Activated naive CD4-positive, alpha-beta T cell treated with Interleukin-2 at 50 U/mL for 16 hours (primary cell): ENCODE results near the gene CAMTA1.

Source experiments
- DNase-seq: peaks from one replicate; pipeline ENCODE4 v3.0.0-alpha.2; 2020

CAMTA1 gene

DNA sequence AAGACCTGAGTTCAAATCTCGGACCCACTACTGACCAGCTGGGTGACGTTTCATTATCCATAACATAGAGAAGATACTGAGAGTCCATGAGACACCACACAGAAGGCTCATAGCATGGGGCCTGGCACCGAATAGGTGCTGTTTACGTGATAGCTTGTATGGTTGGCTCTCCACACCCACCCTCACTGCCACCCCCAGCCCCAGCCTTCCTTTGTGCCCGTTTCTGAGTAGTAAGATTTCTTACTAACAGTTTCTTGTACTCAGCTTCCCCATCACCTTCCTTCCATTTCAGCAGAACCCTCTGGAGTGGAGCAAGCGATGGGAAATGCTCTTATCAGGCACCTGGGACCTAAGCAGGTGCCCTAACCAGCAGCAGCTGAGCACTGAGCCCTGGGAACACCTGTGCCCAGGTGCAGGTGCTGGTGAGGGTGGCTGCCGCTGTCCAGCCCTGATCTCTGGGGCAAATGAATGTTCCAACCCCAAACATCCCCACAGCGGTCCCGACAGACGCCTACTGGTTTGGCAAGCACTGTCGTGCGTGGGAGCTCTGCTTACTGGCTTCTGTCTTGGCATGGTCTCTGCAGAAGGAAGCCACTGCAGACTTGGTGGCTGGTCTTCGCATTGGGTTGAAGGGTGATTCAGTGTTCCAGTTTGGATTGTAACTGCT is 225.4 kb downstream of the CAMTA1 start:
- DNase-seq = no peak

DNA sequence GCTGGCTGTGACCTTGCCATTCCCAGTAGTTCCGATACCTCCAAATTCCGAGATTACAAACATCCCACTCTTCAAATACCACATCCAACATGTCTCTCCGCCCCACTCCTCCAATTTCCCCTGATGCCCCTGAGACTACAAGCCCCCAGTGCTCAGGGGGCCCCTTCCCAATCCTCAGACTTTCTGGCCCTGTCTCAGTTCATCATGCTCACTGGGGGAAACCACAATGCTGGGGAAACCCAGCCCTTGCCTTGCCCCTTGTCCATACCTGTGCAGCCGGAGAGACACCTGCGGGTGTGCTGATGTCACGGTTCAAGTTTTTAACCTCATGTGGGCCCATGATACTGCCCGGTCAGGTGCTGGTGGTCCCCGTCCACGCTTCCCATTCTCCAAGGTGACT is 226.6 kb downstream of the CAMTA1 start:
- no peak for DNase-seq

DNA sequence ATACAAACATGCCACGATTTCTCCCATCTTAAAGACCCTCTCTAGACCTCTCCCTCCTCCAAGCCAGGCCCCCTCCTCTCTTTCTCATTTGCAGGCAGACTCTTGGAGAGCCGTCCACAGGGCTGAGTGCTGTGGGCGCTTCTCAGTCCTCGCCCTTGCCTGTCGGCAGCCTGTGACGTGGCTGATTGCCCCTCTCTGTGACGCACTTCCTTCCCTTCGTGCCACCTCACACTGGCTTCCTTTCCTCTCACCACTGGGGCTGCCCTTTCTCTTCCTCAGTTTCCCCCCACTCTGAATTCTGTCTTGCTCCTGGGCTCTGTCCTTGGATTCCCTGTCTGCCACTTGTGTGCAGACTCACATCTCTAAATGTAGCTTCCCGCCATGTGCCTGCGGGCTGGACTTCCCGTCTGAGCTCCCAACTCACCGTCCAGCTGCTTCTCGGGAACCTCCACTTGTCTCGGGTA is 227.2 kb downstream of the CAMTA1 start:
- DNase-seq = no peak

GRCh38 chr1:7013833-7014639 is 228.8 kb downstream of the CAMTA1 start:
- no peak for DNase-seq

- DNase-seq = no peak
Measured at GRCh38 chr1:7014640-7014930, 229.3 kb downstream of the CAMTA1 start.

- DNase-seq = no peak
Measured at GRCh38 chr1:7015022-7015421, 229.8 kb downstream of the CAMTA1 start.

- no peak for DNase-seq
Measured at GRCh38 chr1:7018351-7018750, 233.1 kb downstream of the CAMTA1 start.

GRCh38 chr1:7018826-7019225 is 233.6 kb downstream of the CAMTA1 start:
- no peak for DNase-seq

DNA sequence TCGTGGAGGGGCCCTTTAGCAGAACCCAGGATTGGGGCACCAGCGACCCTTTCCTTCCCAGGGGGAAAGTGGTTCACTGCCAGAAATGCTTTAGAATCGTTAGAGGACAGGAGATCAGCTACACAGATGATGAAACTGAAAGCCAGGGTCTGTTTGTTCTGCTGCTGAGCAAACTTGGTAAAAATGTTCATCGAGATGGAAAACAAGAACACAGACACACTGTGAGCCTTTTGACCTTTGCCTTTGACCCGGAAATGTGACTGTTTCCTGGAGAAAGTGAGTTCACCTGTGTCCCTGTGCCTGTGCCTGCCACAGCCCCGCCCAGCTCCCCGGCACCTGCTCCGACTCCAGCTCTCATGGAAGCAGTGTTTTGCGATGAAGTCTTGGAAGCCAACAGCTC is 234.3 kb downstream of the CAMTA1 start:
- DNase-seq = no peak

DNA sequence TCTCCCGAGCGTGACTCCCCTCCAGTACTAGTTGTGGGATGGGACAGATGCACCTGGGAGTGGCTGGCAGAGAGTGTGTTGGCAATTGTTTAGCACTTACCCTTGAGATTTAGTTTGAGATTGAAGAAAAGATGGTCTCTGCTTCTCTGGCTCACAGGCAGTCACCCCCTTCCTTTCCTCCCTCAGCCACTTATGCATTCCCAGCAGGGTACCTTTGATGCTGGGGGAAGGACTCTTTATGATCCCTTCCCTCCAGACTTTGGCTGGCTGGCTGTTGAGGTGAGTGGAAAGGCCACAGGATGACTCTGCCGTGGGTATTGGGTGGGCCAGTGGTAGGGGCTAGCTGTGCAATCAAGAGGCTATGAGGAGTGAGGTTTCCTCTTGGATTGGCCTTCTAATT is 236.8 kb downstream of the CAMTA1 start:
- DNase-seq = no peak

DNA sequence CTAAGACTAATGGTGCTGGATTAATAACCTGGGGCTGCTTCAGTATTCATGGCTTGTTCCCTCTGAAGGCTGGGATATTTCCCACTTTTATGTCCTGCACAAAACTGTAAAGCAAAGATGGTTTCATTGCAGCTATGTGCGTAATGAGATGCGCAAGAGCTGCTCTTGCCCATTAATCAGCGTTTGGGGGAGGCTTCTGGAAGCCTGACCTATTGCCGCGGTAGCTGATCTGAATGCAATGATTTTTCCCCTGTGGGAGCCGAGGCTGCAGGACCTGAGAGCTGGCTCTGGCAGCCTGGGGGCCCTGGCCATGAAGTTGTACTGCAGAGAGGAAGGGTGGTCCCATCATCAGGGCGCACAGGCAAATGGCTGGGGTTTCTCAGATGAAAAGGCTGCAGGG is 239.8 kb downstream of the CAMTA1 start:
- DNase-seq = no peak

DNA sequence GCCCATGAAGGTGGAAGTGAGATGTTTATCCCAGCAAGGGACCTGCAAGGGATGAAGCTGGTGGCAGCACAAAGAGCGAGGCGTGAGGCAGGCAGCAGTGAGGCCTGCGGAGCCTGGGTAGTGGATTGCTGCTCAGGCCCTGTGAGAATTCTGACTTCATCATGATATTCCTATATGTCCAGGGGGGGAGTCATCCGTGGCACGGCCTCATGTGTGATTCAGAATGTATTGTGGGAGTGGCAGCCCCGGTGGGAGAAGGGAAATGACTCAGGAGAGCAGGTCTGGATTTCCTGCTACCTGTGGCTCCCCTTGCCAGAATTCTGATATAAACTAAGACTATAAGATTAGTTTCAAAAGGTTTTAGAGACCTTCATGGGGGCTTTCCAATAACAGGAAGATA is 240.9 kb downstream of the CAMTA1 start:
- no peak for DNase-seq

- no peak for DNase-seq
Measured at GRCh38 chr1:7032992-7033391, 247.7 kb downstream of the CAMTA1 start.

DNA sequence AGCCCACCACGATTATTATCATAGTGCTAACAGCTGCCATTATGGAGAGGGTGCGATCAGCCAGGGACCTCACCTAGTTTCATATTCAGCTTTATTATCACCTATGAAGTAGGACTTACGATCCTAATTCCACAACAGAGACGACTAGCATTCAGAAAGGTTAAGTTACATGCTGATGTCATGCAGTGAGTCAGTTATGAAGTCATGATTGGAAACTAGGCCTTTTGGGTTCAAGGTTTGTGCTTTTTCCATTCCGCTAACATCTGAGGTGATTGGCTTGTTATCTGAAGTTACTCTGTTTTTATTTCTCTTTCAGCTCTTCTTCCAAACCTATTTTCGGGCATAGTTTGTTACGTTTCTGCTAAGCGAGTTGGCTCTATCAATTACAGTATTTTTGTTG is 251.1 kb downstream of the CAMTA1 start:
- DNase-seq = no peak

- DNase-seq = no peak
Measured at GRCh38 chr1:7039590-7040220, 254.5 kb downstream of the CAMTA1 start.

GRCh38 chr1:7040969-7041695 is 255.9 kb downstream of the CAMTA1 start:
- DNase-seq = no peak

- DNase-seq = no peak
Measured at GRCh38 chr1:7042322-7043190, 257.3 kb downstream of the CAMTA1 start.

DNA sequence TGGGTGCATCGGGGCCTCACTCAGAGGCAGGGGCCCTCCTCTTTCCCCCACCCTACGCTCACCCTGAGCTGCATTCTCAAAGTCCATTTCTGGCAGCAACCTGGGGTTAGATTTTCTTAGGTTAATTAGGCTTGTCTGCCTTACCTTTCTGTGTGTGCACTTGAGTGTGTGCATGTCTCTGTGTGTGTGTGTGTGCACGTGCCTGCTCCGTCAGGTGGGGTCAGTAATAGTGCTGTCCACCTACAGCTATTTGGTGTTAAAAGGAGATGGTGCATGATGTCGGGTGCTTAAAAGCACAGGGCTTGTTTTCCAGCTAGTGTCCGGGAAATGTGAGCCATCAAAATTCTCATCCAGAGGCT is 257.9 kb downstream of the CAMTA1 start:
- no peak for DNase-seq

DNA sequence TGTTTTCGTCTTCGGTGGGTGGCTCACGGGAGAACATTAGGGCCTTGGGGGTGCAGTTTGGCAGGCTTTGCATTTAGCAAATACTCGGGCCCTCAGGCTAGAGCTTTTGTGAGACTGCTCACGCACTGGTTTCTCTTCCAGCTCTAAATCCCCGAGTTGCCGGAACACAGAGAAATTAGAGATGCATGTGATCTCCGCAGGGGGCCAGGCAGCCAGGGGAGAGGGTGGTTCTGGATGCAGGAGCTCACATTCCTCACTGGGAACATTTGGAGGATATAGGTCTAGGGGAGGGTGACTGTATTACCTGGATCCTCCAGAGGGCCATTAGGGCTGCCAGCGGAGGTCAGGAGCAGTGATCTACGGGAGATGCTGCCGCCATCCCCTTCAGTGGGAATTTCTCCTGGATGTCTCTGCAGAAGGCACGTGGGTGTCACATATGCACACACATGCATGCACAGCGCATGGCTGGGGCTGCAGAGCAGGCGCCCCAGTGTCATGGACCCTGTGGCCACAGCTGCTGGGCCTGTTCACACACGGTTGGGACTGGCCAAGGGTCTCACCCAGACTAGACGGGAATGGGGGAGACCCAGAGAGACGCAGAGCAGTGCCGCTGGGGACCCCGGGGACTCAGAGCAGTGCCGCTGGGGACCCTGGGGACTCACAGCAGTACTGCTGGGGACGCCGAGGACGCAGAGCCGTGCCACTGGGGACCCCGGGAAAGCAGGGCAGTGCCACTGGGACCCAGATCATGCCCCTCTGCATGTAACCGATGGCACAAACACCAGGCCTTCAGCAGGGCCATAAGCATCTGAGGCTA is 258.7 kb downstream of the CAMTA1 start:
- DNase-seq = no peak

DNA sequence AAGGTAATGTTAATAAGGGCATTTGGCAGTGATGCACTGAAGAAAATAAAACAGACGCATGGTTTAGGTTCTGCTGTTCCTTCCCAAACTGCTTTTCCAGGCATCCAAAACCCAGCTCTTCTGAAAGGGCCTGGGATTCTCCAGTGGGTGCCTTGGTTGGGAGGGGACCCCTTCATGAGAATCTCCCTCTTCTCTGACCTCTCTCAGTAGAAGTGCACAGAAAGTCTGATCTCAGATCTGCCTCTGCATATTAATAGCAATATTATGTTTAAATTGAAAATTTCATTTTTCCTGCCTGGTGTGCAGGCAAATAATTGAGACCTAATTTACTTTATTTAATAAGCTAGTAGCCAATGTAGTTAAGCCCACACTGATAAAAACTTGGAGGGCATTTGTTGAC is 260.6 kb downstream of the CAMTA1 start:
- no peak for DNase-seq

DNA sequence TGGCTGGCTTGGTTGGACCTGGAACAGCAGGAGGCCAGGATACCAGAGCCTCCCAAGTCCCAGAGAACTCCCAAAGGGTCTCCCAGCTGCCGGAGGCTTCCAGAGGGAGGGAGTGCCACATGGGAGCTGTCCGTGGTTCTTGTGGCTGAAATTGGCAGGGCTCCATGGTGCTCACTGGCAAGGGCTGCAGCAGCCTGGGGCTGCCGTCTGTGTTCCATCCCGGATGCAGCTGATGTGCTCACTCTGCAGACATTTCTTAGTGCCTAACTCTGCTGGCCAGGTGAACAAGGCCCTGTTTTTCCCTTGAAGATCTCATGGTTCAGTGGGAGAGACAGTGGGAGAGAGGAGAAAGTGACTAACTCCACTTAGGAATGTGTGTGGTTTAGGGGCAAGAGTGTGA is 261.1 kb downstream of the CAMTA1 start:
- no peak for DNase-seq

DNA sequence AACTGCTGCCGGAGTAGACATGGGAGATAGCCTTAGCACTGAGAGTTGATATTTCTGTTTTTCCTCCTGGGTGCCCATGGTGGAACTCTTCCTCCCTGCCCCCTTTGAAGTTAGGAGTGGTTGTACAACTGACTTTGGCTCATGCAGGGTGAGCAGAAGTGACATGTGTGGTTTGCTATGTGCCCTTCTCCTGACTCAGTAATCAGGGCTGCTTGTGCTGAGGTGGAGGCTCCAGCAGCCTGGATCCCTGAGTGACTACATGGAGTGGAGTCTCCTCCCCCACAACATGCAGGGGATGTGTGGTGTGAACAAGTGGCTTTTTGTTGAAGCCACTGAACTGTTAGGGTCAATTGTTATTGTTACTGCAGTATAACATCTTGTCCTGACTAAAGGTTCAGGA is 261.6 kb downstream of the CAMTA1 start:
- DNase-seq = no peak
